HG03135 (cell line): ENCODE results near the gene CD79B.
"Not testable (repeated sequence)": the region's sequence is repeated elsewhere in the genome, so short reads cannot be mapped to it uniquely, and the experiment has no call there.

Experiments used
- ATAC-seq: cut with Tn5 transposase; IDR thresholded peaks from one replicate; pipeline ENCODE4 v1.9.1; 2021; ENCODE audit warnings: mild to moderate bottlenecking, moderate library complexity; ENCODE audit not compliant: unreplicated experiment

The CD79B gene

GRCh38 chr17:63934183-63935112 lies 2.3 kb upstream of the CD79B start:
- ATAC-seq = no peak

GRCh38 chr17:63933598-63933997 lies 1.5 kb upstream of the CD79B start:
- no peak for ATAC-seq

GRCh38 chr17:63932721-63933120 lies 590 bp upstream of the CD79B start:
- no peak for ATAC-seq

GRCh38 chr17:63930951-63931575 lies 1.1 kb downstream of the CD79B start:
- no peak for ATAC-seq

GRCh38 chr17:63929860-63930766 lies 2.0 kb downstream of the CD79B start:
- ATAC-seq = no peak

DNA sequence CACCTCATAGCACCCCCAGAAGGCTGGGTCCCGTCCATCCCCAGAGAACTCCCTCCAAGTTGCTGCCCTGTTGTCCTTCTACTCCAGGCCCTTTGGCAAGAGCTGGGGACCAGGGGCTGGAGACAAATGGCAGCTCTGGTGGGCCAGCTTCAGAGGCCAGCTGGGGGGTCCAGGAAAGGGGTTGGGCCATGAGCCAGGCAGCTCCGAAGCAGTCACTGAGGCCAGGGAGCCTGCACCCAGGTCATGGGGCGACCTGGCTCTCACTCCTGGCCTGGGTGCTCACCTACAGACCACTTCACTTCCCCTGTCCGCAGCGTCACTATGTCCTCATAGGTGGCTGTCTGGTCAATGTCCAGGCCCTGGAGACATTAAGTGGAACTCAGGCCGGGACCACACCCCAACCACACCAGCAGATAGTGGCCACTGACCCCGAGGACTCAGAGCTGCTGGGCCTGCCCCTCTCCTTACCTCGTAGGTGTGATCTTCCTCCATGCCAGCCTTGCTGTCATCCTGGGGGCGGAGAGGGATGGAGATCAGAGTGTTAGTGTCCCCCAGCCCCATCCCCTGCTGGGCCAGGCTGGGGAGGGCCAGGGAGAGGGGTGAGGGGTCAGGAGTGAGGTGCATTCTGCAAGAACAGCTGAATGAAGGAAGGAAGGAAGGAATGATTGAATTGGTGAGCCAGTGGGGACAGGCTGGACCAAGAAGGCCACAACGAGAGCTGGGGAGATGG lies 3.0 kb downstream of the CD79B start:
- ATAC-seq = no peak

GRCh38 chr17:63928172-63928666 lies 3.9 kb downstream of the CD79B start:
- no peak for ATAC-seq

GRCh38 chr17:63927464-63928171 lies 4.5 kb downstream of the CD79B start:
- ATAC-seq = no peak

DNA sequence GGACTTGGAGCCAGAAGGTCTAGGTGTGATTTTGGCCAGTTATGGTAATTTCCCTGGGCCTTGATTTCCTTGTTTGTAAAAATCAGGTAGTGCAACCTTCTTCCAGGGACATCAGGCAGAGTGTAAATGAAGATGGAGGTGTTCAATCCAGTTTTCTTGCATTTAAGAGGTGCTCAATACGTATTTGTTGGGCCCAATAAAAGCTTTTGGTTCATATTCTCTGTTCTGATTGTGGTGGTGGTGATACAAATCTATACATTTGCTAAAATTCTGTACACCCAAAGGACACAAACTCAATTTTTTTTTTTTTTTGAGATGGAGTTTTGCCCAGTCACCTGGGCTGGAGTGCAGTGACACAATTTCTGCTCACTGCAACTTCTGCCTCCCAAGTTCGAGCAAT lies 6.0 kb downstream of the CD79B start:
- ATAC-seq = no peak

DNA sequence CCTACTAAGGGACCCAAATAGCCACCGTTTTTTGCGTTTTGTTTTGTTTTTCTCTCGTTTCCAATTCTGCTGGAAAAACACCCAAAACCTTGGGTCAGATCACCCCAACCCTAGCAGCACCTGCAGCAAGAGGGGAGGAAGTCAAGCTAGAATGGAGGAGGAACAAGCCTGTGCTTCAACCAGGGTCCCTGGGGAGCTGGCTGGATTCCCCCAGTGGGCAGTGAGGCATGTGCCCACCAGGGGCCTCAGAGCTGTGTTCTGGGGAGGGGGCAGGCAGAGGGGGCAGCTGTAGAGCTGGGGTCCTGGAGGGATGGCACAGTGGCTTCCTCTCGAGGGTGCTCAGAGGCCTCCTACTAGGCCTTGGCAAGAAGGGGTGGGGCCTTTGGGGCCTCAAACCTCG lies 6.5 kb downstream of the CD79B start:
- ATAC-seq = no peak

- ATAC-seq = not testable (repeated sequence)
These were observed 9.7 kb downstream of the CD79B start for GRCh38 chr17:63922402-63922801.

GRCh38 chr17:63920779-63921178 lies 11.4 kb downstream of the CD79B start:
- not testable (repeated sequence) for ATAC-seq

GRCh38 chr17:63920050-63920449 lies 12.1 kb downstream of the CD79B start:
- ATAC-seq = not testable (repeated sequence)

GRCh38 chr17:63919311-63919723 lies 12.8 kb downstream of the CD79B start:
- ATAC-seq = no peak

DNA sequence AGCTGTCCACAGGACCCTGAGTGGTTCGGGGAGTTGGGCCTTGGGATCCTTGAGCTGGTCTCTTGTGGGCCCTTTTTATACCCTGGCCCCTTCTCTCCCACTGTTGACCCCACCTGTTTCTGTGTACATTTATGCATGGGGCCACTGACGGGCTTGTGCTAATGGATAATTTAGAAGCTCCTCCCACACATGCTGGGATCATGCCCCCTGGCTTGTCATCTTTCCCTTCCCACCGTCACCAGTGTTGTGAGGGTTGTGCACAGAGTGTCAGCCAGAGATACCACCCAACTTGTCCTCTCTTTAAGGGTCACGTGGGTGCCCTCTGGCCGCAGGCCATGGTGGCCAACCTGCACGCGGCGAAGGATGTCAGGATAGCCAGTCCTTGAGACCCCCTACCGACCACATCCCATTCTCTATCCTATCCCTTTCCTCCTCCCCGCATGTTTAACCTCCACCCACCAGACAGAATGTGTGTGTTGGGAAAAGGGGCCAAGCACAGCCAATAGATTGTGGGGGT lies 13.3 kb downstream of the CD79B start, which contains the start of gene GH1:
TSS of gene GH1 (minus strand) at position 51 of the 517 bp plus-strand sequence. CDS start 63 bp downstream, outside the sequence.
- not testable (repeated sequence) for ATAC-seq

GRCh38 chr17:63918305-63918704 lies 13.8 kb downstream of the CD79B start:
- ATAC-seq = no peak

DNA sequence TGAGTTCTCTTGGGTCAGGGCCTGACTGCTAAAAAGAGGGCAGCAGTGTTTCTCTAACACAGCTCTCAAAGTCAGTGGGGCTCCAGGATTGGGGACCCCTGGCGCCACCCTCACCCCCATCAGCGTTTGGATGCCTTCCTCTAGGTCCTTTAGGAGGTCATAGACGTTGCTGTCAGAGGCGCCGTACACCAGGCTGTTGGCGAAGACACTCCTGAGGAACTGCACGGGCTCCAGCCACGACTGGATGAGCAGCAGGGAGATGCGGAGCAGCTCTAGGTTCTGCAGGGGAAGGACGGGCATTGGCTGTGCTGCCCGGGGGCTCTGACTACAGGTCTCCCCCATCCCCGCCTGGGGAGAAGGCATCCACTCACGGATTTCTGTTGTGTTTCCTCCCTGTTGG lies 14.5 kb downstream of the CD79B start:
- ATAC-seq = no peak

DNA sequence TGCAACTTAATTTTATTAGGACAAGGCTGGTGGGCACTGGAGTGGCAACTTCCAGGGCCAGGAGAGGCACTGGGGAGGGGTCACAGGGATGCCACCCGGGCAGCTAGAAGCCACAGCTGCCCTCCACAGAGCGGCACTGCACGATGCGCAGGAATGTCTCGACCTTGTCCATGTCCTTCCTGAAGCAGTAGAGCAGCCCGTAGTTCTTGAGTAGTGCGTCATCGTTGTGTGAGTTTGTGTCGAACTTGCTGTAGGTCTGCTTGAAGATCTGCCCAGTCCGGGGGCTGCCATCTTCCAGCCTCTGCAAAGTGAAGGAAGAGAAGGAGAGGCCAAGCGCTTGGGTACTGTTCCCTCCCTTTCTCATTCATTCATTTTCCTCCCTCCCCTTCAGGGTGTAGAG lies 14.9 kb downstream of the CD79B start:
- not testable (repeated sequence) for ATAC-seq

DNA sequence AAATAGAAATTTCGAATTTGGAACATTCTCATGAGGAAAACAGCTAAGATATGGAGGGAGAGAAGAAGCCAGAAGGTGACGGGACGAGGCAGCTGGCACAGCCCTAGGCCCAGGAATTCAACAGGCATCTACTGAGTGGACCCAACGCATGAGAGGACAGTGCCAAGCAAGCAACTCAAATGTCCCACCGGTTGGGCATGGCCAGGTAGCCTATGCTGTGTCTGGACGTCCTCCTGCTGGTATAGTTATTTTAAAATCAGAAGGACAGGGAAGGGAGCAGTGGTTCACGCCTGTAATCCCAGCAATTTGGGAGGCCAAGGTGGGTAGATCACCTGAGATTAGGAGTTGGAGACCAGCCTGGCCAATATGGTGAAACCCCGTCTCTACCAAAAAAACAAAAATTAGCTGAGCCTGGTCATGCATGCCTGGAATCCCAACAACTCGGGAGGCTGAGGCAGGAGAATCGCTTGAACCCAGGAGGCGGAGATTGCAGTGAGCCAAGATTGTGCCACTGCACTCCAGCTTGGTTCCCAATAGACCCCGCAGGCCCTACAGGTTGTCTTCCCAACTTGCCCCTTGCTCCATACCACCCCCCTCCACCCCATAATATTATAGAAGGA lies 15.5 kb downstream of the CD79B start:
- no peak for ATAC-seq
